HepG2 (cell line): ENCODE results near the gene ANAPC2. TPM values are rescaled to one million over a fixed set of nuclear protein-coding genes. Genes with fewer than 3 reads are reported as not detected.
A peak's percentile ranks its signal among the peaks of the same experiment; 100 is the strongest.

Source experiments
- ATAC-seq: fragments of 200-7000 bp; cut with Tn5 transposase; 3 replicates; pipeline ENCODE4 v1.9.1; 2020; ENCODE audit warnings: mild to moderate bottlenecking, moderate library complexity
- BruUV-seq: library from RNA; stranded (reverse); fragments of 400-500 nt; replicated peaks from 2 replicates; lab custom pipeline; 2021; lab: Mats Ljungman, UMichigan
- CTCF ChIA-PET: fragments of 300-600 bp; formaldehyde crosslinking; extraction: SDS; loops from one replicate; lab custom pipeline; 2021; ENCODE audit warnings: low total read pairs, inconsistent platforms, low intra/inter-chr PET ratio; lab: Yijun Ruan, JAX
- POLR2A ChIA-PET: fragments of 350-600 bp; sonication (Branson Sonifier 250); formaldehyde crosslinking; loops from one replicate; lab custom pipeline; 2020; ENCODE audit warnings: antibody characterized with exemption, inconsistent platforms; lab: Yijun Ruan, JAX
- DNase-seq: peaks from one replicate; pipeline ENCODE4 v3.0.0-alpha.2; 2015; ENCODE audit warnings: low spot score
- FAIRE-seq: peaks from 3 replicates; lab custom pipeline; 2011; peaks lifted over from hg19 to GRCh38; lab: Jason Lieb, UNC
- H2AFZ ChIP-seq: one replicate; pipeline ENCODE4 v1.6.1; 2011; ENCODE audit warnings: low read length, inconsistent platforms
- H3K27ac ChIP-seq: fragments of 300-600 bp; 3 replicates; pipeline ENCODE4 v1.8.0; 2011; ENCODE audit warnings: mixed run types, mild to moderate bottlenecking, mixed read lengths, low read length, inconsistent platforms; ENCODE audit not compliant: insufficient read depth; ENCODE audit errors: extremely low read length
- H3K27me3 ChIP-seq, 2 experiments: fragments of 200-600 bp in 1 of 2; 2 replicates in 1 of 2; 3 replicates in 1 of 2; pipeline versions ENCODE4 v1.6.0 to v1.8.0; 2011; ENCODE audit warnings: low read length in 2 of 2, mild to moderate bottlenecking in 2 of 2, moderate library complexity in 2 of 2, inconsistent platforms in 1 of 2; ENCODE audit not compliant: insufficient read depth in 2 of 2, control insufficient read depth in 1 of 2
- H3K36me3 ChIP-seq, 2 experiments: fragments of 200-600 bp in 1 of 2; replicated peaks in 1 of 2; 2 replicates in 1 of 2; 3 replicates in 1 of 2; pipeline versions ENCODE4 v1.5.1 to v1.8.0; 2011; ENCODE audit warnings: low read length in 2 of 2, inconsistent platforms in 1 of 2; ENCODE audit not compliant: insufficient read depth in 2 of 2, control insufficient read depth in 1 of 2
- H3K4me1 ChIP-seq: 2 replicates; pipeline ENCODE4 v1.5.1; 2012; ENCODE audit warnings: low read length, inconsistent platforms; ENCODE audit not compliant: insufficient read depth
- H3K4me2 ChIP-seq: 2 replicates; pipeline ENCODE4 v1.6.0; 2011; ENCODE audit warnings: low read depth, low read length, inconsistent platforms
- H3K4me3 ChIP-seq, 3 experiments: fragments of 200-600 bp in 1 of 3; sonication (generic), shearing (Covaris generic) in 1 of 3; replicated peaks in 1 of 3; 2 replicates each; pipeline ENCODE4 v1.5.1; 2011 to 2016; ENCODE audit warnings: low read length in 3 of 3, inconsistent platforms in 2 of 3, low read depth in 2 of 3, mild to moderate bottlenecking in 2 of 3, control low read depth in 1 of 3, mixed read lengths in 1 of 3; ENCODE audit not compliant: insufficient read depth in 1 of 3
- H3K79me2 ChIP-seq: one replicate; pipeline ENCODE4 v1.6.1; 2011; ENCODE audit warnings: low read length, inconsistent platforms; ENCODE audit not compliant: insufficient read depth
- H3K9ac ChIP-seq: 2 replicates; pipeline ENCODE4 v1.6.0; 2011; ENCODE audit warnings: mild to moderate bottlenecking, low read depth, low read length, inconsistent platforms; ENCODE audit not compliant: insufficient read depth
- H3K9me3 ChIP-seq: 2 replicates; pipeline ENCODE4 v1.5.1; 2012; ENCODE audit warnings: mild to moderate bottlenecking, low read length
- H4K20me1 ChIP-seq: 2 replicates; pipeline ENCODE4 v1.6.0; 2011; ENCODE audit warnings: inconsistent platforms, mild to moderate bottlenecking, low read length, moderate library complexity; ENCODE audit not compliant: insufficient read depth
- ELF4 ChIP-seq: sonication (generic); formaldehyde crosslinking; IDR thresholded peaks from 2 replicates; pipeline ENCODE4 v1.5.0; 2020; ENCODE audit warnings: missing genetic modification reagents, mild to moderate bottlenecking, moderate library complexity, borderline replicate concordance
- HNF4A ChIP-seq: sonication (generic); formaldehyde crosslinking; IDR thresholded peaks from 2 replicates; pipeline ENCODE4 v1.4.0; 2020; ENCODE audit warnings: missing genetic modification reagents
- HNRNPL ChIP-seq: fragments of 200-400 bp; formaldehyde crosslinking; IDR thresholded peaks from 2 replicates; pipeline ENCODE4 v1.6.1; 2017; ENCODE audit warnings: mild to moderate bottlenecking, low read depth, low read length
- IKZF4 ChIP-seq: sonication (generic); formaldehyde crosslinking; IDR thresholded peaks from 2 replicates; pipeline ENCODE4 v1.5.1; 2020; ENCODE audit warnings: borderline replicate concordance, mild to moderate bottlenecking, low read depth, missing genetic modification reagents; ENCODE audit errors: not compliant biosample characterization
- KLF12 ChIP-seq: sonication (generic); formaldehyde crosslinking; IDR thresholded peaks from 2 replicates; pipeline ENCODE4 v1.4.0; 2020; ENCODE audit warnings: missing genetic modification reagents, borderline replicate concordance
- TP53 ChIP-seq: sonication (generic); formaldehyde crosslinking; conservative IDR thresholded peaks from 2 replicates; pipeline ENCODE4 v1.4.0; 2020; ENCODE audit warnings: missing genetic modification reagents
- ZFP90 ChIP-seq: sonication (generic); formaldehyde crosslinking; IDR thresholded peaks from 2 replicates; pipeline ENCODE4 v1.8.0; 2022; ENCODE audit warnings: missing genetic modification reagents, mild to moderate bottlenecking, inconsistent platforms, borderline replicate concordance
- ZFX ChIP-seq: sonication (generic); formaldehyde crosslinking; IDR thresholded peaks from 2 replicates; pipeline ENCODE4 v1.4.0; 2020; ENCODE audit warnings: mild to moderate bottlenecking, low read depth, missing genetic modification reagents, moderate library complexity
- ZNF331 ChIP-seq: sonication (generic); formaldehyde crosslinking; IDR thresholded peaks from 2 replicates; pipeline ENCODE4 v1.4.0; 2020; ENCODE audit warnings: missing genetic modification reagents
- ZNF709 ChIP-seq: sonication (generic); formaldehyde crosslinking; IDR thresholded peaks from 2 replicates; pipeline ENCODE4 v1.5.0; 2020; ENCODE audit warnings: mild to moderate bottlenecking, missing genetic modification reagents
- ZSCAN12 ChIP-seq: sonication (generic); formaldehyde crosslinking; IDR thresholded peaks from 2 replicates; pipeline ENCODE4 v1.9.0; 2021; ENCODE audit warnings: mild to moderate bottlenecking, missing genetic modification reagents
- WGBS: methylation state at CpG from one replicate; pipeline ENCODE4 v1.1.6; 2017; ENCODE audit warnings: low lambda C conversion rate; 5-methylcytosine and 5-hydroxymethylcytosine counted together
- in situ Hi-C: cut with HindIII; loops from 2 replicates; pipeline ENCODE4 v1.10.0; 2017; ENCODE audit warnings: low pct_unique_long_range_greater_than_20kb; ENCODE audit not compliant: extremely low pct_ligation_motif_present
- intact Hi-C: fragments of 100-400 bp; cut with micrococcal nuclease; formaldehyde crosslinking; loops from one replicate; pipeline ENCODE4 v1.10.0; 2022; ENCODE audit not compliant: unreplicated experiment
- polyA plus RNA-seq, 8 experiments: library from polyadenylated mRNA; depleted of rRNA in 3 of 8; stranded (reverse) in 7 of 8; unstranded in 1 of 8; fragments of >200 nt; fragmentation: Illumina TruSeq in 4 of 8; extraction: Trizol in 4 of 8; gene quantifications; 2 replicates each; pipeline versions ENCODE4 v1.2.1 to v1.2.3, GENCODE V29; 2011 to 2016; ENCODE audit warnings: low read depth in 4 of 8, missing spikeins in 1 of 8, mixed read lengths in 1 of 8; ENCODE audit not compliant: insufficient read depth in 1 of 8
- total RNA-seq, 5 experiments: library from RNA; depleted of rRNA; stranded (reverse); fragments of >200 nt; fragmentation: Illumina TruSeq; extraction: Trizol; gene quantifications; 2 replicates each; pipeline ENCODE4 v1.2.3, GENCODE V29; 2016; ENCODE audit warnings: low read depth in 1 of 5
- TF ChIP-seq, protein P1 (sequence below): sonication (generic); formaldehyde crosslinking; IDR thresholded peaks from 2 replicates; pipeline ENCODE4 v1.4.0; 2020; ENCODE audit warnings: missing genetic modification reagents
- TF ChIP-seq, protein P2 (sequence below): sonication (generic); formaldehyde crosslinking; IDR thresholded peaks from 2 replicates; pipeline ENCODE4 v1.4.0; 2020; ENCODE audit warnings: missing genetic modification reagents
- TF ChIP-seq, protein P3 (sequence below): sonication (generic); formaldehyde crosslinking; IDR thresholded peaks from 2 replicates; pipeline ENCODE4 v1.9.0; 2022; ENCODE audit warnings: low read depth, missing genetic modification reagents
- TF ChIP-seq, protein P4 (sequence below): sonication (generic); formaldehyde crosslinking; conservative IDR thresholded peaks from 2 replicates; pipeline ENCODE4 v1.5.0; 2020; ENCODE audit warnings: missing genetic modification reagents

The ANAPC2 gene
- total and polyA plus RNA-seq, 2 of the 13 experiments (the other 11 are each of a cell fraction or from before 2014, with no cell fraction given): 12.3 to 15.4 TPM

GRCh38 chr9:137198902-137199283, 10.5 kb upstream of the ANAPC2 start:
- peak overlapping the region; percentile 90 for H3K4me2 ChIP-seq
- intact Hi-C loops: no loop called here
- peak overlapping the region; percentile 73 for H3K9ac ChIP-seq
- no peaks in the 10 kb centered on the region for H3K9me3 ChIP-seq
- H2AFZ ChIP-seq: no peak overlapping the region
- H4K20me1 ChIP-seq: no peaks in the 10 kb centered on the region; the same call in 1 of the 2 replicates
- peaks cover 75% of the 10 kb centered on the region for H3K4me1 ChIP-seq
- ATAC-seq (no peak), FAIRE-seq (no peak), DNase-seq (no peak)
- peak overlapping the region; percentile 47 for H3K27ac ChIP-seq
- WGBS: 15% methylated on average over 4 of the region's 11 CpGs
- peaks cover 61% of the 10 kb centered on the region for H3K79me2 ChIP-seq
- ChIA-PET CTCF (interaction anchor here (1.3 kb wide), 1 partner anchor 10 kb away, joined by 4 read pairs; the partner anchor contains the start of genes ANAPC2 and SSNA1), POLR2A (interaction anchor here (0.8 to 3.0 kb wide), 14 partner anchors 10 to 81 kb away, joined by 3 to 47 read pairs (median 5); partner anchors contain the start of genes ANAPC2, RNF208, SSNA1 and TUBB4B)
- H3K36me3 ChIP-seq: no peaks in the 10 kb centered on the region; a peak in 1 of 5 replicates
- in situ Hi-C loops: no loop called here
- no peaks in the 10 kb centered on the region for H3K27me3 ChIP-seq
- peak overlapping the region; percentile 71 to 75 (median 72) for H3K4me3 ChIP-seq
- no TSS peak for BruUV-seq
- TF ChIP-seq, protein P1, sequence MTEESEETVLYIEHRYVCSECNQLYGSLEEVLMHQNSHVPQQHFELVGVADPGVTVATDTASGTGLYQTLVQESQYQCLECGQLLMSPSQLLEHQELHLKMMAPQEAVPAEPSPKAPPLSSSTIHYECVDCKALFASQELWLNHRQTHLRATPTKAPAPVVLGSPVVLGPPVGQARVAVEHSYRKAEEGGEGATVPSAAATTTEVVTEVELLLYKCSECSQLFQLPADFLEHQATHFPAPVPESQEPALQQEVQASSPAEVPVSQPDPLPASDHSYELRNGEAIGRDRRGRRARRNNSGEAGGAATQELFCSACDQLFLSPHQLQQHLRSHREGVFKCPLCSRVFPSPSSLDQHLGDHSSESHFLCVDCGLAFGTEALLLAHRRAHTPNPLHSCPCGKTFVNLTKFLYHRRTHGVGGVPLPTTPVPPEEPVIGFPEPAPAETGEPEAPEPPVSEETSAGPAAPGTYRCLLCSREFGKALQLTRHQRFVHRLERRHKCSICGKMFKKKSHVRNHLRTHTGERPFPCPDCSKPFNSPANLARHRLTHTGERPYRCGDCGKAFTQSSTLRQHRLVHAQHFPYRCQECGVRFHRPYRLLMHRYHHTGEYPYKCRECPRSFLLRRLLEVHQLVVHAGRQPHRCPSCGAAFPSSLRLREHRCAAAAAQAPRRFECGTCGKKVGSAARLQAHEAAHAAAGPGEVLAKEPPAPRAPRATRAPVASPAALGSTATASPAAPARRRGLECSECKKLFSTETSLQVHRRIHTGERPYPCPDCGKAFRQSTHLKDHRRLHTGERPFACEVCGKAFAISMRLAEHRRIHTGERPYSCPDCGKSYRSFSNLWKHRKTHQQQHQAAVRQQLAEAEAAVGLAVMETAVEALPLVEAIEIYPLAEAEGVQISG: peak; percentile 24; the same call in 1 of the 2 replicates
- TF ChIP-seq, protein P2, sequence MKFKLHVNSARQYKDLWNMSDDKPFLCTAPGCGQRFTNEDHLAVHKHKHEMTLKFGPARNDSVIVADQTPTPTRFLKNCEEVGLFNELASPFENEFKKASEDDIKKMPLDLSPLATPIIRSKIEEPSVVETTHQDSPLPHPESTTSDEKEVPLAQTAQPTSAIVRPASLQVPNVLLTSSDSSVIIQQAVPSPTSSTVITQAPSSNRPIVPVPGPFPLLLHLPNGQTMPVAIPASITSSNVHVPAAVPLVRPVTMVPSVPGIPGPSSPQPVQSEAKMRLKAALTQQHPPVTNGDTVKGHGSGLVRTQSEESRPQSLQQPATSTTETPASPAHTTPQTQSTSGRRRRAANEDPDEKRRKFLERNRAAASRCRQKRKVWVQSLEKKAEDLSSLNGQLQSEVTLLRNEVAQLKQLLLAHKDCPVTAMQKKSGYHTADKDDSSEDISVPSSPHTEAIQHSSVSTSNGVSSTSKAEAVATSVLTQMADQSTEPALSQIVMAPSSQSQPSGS (CRISPR knock-in tag): no peak
- TF ChIP-seq KLF12 (CRISPR knock-in tag): peak; percentile 74; the same call in 1 of the 2 replicates
- peak; percentile 55 for TF ChIP-seq IKZF4 (CRISPR knock-in tag)
- TF ChIP-seq, protein P3, sequence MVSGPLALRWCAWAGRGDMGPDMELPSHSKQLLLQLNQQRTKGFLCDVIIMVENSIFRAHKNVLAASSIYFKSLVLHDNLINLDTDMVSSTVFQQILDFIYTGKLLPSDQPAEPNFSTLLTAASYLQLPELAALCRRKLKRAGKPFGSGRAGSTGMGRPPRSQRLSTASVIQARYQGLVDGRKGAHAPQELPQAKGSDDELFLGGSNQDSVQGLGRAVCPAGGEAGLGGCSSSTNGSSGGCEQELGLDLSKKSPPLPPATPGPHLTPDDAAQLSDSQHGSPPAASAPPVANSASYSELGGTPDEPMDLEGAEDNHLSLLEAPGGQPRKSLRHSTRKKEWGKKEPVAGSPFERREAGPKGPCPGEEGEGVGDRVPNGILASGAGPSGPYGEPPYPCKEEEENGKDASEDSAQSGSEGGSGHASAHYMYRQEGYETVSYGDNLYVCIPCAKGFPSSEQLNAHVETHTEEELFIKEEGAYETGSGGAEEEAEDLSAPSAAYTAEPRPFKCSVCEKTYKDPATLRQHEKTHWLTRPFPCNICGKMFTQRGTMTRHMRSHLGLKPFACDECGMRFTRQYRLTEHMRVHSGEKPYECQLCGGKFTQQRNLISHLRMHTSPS: 0 out of 2 replicates have a peak, but pooled peaks have one; percentile 20
- no peak for TF ChIP-seq ELF4 (CRISPR knock-in tag)
- TF ChIP-seq, protein P4, sequence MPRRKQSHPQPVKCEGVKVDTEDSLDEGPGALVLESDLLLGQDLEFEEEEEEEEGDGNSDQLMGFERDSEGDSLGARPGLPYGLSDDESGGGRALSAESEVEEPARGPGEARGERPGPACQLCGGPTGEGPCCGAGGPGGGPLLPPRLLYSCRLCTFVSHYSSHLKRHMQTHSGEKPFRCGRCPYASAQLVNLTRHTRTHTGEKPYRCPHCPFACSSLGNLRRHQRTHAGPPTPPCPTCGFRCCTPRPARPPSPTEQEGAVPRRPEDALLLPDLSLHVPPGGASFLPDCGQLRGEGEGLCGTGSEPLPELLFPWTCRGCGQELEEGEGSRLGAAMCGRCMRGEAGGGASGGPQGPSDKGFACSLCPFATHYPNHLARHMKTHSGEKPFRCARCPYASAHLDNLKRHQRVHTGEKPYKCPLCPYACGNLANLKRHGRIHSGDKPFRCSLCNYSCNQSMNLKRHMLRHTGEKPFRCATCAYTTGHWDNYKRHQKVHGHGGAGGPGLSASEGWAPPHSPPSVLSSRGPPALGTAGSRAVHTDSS (CRISPR knock-in tag): no peak
- TF ChIP-seq ZFX: 0 out of 2 replicates have a peak, but pooled peaks have one; percentile 3
- no peak for TF ChIP-seq ZSCAN12 (CRISPR knock-in tag)
- 0 out of 2 replicates have a peak, but pooled peaks have one; percentile 32 for TF ChIP-seq TP53 (CRISPR knock-in tag)
- 0 out of 2 replicates have a peak, but pooled peaks have one; percentile 38 for TF ChIP-seq ZFP90 (CRISPR knock-in tag)
- TF ChIP-seq HNRNPL: peak; percentile 65
- TF ChIP-seq HNF4A: 0 out of 2 replicates have a peak, but pooled peaks have one; percentile 4
- TF ChIP-seq ZNF331 (CRISPR knock-in tag): no peak
- TF ChIP-seq ZNF709 (CRISPR knock-in tag): 0 out of 2 replicates have a peak, but pooled peaks have one; percentile 38
